ENCODE results near the gene PTTG1.

The PTTG1 gene

DNA sequence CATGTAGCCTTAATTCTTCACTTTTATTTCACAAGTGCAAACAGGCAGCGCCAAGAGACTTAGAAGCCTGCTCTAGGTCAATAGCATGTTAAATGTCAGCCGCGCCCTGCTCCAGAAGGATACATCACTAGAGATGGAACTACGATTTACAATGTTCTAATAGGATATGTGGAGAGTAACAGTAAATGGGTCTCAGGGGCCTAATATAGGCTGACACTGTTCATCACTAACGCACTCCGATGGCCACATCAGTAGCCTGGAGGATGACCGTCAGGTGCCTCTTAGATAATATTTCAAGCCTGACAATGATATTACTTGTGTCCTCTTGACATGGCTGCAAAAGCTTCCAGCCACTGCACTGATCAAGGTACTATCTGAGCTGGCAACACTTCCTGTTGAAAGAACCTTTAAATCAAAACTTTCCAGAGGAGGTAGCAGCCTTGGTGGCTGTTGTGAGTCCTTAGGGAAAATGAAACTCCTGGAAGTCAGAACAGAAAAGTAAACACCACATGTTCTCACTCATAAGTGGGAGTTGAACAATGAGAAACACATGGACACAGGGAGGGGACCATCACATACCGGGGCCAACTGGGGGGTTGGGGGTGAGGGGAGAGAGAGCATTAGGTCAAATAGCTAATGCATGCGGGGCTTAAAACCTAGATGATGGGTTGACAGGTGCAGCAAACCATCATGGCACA lies 35.0 kb downstream of the PTTG1 start:
- no peak for DNase-seq

DNA sequence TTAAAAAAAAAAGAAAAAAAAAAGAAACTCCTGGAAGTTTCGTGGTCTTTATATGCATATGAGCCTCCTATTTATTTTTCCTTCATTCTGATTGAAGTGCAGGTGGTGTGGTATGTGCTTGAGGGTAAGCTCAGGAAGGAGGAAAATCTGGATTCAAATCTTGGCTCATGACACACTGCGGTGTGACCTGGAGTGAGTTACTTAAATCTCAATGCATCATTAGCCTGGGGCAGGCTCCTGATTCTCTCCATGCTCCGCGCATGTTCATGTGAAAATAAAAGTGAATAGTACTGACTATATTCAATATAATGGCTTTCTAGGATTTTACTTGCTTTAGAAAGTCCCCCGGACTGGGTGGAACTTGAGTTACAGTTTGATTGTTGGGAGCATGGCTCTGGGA lies 35.6 kb downstream of the PTTG1 start:
- DNase-seq: no peak

DNA sequence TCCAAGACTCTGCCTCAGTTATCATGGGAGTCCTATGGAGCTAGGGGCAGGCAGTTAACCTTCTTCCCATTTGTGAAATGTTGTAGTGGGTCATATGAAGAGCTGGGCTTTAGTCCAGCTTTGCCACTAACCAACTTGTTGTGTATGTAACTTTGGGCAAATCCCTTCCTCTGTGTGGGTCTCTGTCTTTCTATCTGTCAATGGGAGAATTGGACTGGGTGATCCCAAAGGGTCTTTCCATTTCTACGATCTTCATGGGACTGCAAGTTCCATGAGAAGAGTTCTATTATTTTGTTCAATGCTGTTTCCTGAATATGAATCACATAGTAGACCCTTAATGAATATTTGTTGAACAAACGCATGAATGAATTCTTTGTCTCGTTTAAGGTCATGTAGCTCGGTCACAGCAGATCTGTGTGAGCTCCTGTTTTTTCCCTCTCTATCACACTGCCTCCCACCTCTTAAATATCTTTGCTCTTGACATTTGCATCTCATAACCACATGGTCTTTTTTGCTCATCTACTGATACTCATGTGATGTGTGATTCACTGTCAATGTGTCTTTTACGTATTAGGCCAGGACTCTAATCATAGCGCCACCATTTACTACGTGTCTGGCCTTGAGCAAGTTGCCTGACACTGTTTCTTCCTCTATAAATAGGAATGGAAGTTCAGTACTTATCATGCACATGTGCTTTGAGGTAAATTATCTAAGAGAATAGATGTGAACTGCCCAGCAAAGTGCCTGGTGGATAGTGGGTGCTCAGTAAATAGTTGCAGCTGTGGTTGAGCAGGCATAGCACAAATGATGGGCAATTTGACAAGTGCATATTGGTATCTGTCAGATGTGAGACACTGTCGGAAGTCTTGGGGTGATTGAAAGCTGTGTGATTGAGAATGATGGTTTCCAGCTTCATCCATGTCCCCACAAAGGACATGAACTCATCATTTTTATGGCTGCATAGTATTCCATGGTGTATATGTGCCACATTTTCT lies 37.4 kb downstream of the PTTG1 start:
- DNase-seq: no peak

DNA sequence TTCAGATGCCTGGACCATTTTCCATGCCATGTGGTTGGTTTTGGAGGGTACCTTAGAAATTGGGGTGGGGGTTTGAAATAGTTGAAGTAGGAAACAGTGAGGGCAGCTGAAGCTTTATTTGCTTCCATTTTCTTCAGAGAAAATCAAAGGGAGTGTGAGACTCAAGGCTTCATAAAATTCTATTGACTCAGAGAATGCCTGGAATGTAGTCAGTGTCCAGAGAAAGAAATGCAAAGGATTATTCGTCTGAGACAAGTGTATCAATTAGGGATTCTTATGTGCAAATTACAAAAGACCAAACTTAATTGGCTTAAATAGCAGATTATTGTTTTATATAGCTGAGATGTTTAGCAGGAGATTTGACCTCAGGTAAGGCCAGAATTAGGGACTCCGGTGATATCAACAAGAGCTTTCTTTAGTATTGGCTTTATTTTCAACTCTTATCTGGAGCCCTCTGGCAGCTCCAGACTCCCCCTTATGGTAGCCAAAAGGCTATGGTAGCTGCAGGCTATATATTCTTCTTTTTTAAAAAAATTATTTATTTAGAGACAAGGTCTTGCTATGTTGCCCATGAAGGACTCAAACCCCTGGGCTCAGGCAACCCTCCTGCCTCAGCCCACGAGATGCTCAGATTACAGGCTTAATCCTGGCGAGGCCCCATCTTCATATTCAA lies 38.9 kb downstream of the PTTG1 start:
- DNase-seq: no peak

DNA sequence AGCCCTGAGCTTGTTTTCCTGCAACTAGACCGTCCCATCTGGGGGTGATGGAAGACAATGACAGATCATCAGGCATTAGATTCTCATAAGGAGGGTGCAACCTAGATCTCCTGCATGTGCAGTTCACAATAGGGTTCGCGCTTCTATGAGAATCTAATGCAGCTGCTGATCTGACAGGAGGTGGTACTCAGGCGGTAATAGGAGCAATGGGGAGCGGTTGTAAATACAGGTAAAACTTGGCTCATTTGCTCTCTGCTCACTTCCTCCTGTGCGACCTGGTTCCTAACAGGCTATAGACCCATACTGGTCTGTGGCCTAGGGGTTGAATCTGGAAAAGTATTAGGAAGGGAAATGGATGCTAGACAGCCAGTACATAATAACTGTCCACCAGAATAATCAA lies 39.7 kb downstream of the PTTG1 start:
- no peak for DNase-seq

DNA sequence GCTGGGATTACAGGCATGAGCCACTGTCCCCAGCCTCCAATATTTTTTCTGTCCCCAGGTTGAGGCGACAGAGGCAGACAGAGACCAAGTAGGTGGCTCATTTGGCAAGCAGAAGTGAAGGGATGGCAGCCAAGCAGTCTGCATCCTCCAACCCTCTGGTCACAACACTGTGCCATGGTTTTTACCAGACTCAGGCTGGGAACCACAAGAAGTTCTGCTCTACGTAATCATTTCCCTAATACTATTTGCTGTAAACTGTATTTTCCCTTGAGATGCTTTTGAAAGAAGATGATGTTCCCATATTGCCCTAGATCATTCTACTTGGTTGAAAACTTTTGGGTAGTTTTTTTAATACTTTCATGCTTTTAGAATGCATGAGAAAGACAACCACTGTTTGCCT lies 40.5 kb downstream of the PTTG1 start:
- no peak for DNase-seq

DNA sequence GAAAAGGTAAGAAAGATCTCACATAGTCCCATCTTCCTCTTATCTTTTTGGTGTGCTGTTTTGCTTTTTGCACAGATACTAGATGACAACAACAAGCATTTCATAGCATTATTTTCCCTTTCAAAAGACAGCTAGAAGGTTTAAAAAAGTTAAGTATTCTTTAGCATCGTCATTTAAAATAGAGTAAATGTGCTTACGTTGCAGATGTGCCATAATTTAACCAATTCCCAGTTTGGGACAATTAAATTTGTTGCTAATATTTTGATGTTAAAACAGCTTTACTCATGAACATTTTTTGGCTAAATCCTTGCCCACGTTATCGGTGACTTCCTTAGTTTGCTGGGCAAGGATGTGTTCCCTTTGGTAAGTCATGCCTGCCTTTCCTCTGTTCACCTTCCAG lies 41.6 kb downstream of the PTTG1 start:
- no peak for DNase-seq

DNA sequence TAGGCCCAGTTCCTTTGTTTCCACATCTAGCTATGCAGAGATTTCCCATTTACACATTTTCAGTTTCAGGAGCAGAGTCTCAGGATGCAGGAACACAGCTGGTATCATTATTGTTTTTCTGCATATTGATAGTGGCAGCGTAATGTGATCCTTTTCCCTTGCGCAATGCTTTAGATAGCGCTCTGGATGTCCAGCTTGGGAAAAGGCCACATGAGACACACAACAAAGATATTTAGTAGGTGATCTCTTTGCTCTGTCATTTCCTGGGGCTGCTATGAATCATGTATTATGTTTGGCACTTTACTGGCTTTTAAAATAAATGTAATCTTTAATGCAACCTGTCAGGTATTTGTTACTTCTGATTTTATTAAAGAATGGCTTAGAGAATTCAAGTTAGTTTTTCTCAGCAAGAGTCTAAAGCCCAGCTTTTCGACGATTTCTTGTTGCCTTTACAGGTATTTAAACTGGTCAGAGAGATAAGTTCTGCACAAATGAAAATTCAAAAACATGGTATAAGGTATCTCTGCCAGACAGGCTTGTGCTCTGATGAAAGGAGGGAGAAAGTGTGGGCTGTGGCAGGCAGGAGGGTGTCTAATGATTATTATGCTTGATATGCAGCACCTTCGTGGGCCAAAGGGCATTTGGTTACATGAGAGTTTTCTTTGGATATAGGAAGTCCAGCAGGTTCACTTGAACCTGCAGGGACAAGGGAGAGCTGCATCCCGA lies 42.2 kb downstream of the PTTG1 start:
- peak; percentile 2 for DNase-seq

DNA sequence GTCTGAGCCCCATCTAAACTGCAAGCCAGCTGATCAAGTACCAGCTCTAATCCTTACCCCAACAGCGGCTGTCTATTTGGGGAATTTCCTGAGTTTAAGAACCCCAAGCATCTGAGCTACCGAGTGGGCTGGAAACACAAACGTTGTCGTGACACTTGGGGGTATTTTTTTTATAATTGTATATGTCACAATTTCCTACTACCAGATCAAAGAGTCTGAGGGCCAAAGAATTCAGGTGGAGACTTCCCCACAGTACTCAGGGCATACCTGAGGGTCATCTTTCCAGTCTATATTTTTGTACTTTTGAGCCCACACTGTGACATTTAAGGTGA lies 42.8 kb downstream of the PTTG1 start:
- DNase-seq: no peak

DNA sequence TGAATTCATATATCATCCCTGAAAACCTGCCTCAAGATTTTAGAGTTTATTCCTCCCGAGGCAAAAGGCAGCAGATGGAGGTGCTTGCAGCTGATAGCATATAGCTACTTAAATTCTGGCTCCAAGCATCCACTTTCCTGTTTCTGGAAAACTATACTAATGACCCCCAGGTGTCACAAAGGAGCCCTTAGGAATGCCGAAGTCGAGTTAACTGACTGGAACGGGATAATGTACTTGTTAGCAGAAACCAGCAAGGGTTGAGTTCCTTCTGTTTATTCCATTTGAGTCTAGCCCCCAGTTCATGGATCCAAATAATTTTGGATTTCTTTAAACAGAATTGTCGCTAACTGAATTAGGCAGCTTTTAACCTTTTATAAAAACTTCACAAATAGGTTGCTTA lies 44.5 kb downstream of the PTTG1 start:
- DNase-seq: no peak

DNA sequence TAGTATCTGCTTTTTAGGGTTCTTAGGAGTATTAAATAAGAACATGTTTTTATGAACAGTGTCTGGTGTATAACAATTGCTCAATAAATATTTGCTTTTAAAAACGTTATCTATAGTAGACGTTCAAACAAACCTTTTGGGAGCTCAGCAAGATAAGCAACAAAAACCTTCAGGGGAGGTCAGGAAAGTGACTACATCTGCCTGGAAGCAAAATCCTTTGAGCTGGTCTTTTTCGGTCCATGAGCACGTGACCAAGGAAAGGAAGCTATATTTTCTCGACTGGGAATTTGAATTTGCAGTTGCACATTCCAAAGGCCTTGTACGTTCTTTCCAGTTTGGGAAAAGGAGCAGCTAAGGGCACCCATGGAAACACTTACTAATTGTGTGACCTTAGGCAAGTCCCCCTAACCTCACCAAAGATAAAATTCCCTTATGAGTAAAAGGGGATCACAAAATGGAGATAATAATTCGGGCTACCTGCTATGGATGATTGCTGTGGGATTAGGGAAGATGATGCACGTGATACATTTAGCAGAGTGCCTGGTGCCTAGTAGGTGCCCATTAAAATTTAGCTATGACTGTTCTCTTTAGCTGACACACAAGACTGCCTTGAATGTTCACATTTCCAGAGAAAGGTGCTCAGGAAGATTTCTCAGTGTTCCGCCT lies 45.4 kb downstream of the PTTG1 start:
- DNase-seq: no peak

DNA sequence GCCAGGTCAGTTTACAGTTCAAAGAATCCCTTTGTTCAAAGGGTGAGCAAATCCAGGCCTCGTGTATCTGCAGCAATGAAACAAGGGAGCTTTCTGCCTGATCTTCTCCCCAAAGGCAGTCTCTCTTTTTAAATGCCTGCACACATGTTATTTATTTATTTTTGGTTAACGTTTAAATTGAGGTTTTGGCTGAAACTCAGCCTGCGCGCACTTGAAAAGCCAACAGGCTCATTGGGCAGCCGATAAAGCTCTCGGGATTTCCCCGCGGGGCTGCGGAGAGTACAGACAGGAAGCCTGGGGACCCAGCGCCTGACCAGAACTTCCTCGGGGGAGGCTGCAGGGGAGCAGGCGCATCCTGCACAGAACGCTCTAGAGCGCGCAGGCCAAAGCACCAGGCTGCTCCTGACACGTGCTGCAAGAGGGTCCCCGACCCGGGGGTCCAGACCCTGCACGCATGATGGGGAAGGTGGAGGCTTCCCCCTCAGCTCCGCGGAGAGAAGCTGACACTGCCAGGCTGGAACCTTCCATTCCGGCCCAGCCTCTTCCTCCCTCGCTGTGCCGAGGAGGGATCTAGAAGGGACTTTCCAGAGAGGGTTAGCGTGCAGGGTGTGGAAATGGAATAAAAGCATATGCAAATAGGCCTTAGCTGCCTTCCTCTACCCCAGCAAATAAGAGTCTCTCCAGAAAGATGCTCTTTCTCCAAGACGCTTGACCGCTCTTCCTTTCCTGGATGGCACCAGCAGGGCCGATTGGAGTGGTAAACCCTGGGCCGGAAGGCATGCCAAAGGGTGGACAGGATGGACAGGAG lies 46.1 kb downstream of the PTTG1 start:
- no peak for DNase-seq

DNA sequence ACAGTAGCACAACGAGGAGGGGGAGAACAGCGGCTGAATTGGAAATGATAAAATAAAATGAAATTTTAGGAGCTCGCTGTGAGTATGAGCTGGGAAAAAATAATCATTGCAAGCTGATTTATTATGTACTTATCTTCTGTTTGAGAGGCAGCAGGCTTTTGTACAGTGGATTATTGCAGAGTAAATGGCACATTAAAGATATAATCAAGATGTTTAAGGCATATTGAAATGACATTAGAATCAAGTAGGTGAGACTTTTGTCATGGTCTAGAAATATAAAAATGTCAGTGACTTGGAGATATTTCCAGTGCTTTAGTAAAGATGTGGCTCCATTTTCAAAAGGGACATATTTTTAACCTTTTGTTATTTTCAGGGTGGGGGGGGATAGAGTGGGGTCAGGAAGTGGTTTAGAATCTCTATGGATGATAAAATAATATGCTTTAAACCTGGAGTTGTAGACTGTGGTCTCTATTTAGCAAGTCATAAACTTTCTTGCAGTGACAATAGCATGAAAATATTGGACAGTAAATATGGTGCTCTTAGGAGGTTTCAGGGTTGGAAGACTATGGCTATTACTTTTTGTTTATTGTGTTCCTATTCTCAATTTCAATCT lies 46.8 kb downstream of the PTTG1 start:
- DNase-seq: no peak

DNA sequence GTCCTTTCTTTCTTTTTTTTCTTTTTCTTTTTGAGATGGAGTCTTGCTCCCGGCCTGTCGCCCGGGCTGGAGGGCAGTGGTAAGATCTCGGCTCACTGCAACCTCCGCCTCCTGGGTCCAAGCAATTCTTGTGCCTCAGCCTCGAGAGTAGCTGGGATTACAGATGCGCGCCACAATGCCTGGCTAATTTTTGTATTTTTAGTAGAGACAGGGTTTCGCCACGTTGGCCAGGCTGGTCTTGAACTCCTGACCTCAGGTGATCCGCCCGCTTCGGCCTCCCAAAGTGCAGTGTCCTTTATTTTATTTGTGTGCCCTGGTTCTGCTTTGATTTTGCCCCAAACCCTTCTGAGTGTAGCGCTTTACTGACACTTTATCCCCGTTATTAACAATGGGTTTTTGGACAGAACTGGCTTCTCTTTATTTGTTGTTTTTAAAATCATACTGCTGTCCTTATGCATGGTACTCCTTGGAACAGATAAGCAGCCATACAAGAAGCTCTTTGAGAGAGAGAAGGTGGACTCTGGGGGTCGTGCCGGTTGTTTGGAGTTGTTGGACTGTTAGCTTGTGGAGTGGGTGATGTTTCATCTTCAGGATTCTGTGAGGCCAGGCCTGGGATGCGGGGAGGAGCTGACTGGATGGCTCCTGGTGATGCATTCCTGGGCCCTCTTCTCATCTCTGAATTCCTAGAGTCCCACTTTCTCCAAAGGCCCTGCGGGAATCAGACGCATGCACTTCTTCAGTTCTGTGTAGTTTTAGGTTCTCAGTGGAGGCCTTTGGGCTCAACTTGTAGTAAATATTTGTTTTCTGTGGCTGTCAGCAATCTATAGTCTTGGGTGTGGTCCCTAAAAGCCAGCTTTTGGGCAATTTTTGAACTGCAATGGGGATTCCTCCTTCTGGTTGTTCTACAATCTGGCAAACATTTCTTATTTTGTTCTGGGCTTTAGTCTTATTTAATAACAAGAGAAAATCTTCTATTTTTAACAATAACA lies 47.8 kb downstream of the PTTG1 start:
- DNase-seq: no peak

DNA sequence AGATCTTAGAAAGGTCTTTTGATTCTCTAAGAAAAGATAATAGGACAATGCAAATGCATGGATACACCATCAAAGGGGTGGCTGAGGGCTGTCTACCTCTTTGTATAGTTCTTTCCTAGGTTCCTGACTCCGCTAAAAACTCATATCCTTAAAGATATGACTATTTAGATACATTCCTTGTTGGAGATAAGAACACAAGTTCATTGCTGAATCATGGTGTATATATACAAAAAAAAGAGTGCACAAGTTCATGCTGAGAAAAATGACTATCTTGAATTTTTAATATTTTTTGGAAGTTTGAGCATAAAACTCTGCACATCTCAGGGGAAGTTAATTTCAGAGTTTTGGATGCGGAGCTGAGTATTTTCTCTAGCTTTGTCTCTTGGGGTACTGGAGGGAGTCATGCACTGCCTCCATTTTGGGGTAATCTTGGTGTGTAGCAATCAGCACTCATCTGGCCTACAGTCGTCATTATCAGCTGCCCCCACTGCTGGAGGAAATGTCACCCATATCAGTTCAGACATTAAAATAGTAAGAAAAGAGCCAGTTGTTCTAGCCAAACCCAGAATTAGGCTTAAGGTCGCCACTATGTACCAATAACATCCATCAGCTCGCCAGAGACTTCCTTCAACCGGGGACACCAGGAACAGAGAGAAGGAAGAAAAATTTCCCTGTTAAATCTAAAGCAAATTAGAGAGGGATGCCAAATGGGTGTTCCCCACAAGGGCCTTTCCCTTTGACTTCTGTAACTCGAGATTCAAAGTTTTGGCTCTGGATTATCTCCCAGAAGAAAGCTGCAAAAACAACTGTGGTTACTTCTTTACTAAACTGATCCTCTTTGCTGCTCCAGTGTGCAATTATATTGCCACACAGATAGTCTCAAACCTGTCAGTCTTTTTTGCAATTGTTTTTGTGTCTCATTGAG lies 49.0 kb downstream of the PTTG1 start:
- no peak for DNase-seq

DNA sequence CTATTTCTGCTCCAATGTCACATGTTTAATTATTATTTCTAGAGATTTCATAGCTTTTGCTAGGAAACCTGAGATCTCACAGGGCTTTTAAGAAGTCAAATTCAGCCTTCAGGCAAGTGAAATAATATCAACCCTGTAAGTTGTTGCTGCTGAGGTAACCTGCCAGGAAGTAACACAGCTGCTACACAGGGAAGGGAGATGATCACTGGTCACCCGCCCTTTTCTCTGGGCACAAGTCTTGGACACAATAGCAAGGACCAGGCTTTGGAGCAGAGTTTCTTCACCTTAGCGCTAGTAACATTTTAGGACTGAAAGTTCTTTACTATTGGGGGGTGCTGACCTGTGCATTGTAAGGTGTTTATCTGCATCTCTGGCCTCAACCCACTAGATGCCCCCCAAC lies 50.1 kb downstream of the PTTG1 start:
- DNase-seq: no peak

DNA sequence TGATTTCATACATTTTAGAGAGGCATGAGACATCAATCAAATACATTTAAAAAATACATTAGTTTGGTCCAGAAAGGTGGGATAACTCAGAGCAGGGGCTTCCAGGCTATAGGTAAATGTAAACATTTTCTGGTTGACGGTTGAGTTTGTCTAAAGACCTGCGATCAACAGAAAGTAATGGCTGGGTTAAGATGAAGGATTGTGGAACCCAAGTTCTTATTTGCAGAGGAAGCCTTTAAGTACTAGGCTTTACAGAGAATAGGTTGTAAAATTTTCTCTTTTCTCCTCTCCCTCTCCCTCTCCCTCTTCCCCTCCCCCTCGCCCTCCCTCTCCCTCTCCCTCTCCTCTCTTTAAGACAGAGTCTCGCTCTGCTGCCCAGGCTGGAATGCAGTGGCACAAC lies 50.8 kb downstream of the PTTG1 start:
- DNase-seq: no peak

DNA sequence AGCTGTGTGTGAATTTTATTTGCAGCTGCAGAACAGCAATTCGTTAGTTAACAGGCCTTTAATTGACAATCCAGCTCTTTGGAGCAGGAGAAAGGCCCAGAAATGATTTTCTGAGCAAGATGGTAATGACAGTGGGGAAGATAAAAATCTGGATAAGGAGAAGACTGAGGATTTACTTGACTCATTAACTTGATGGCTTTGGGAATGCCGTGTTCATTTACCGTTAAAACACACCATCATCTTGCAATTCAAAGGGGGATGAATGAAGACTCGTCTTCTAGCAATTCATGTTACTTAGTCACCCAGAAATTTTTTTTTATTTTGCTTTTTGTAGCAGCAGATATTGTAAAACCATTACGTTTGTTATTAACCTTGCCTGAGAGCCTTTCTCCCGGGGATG lies 52.0 kb downstream of the PTTG1 start:
- DNase-seq: no peak

DNA sequence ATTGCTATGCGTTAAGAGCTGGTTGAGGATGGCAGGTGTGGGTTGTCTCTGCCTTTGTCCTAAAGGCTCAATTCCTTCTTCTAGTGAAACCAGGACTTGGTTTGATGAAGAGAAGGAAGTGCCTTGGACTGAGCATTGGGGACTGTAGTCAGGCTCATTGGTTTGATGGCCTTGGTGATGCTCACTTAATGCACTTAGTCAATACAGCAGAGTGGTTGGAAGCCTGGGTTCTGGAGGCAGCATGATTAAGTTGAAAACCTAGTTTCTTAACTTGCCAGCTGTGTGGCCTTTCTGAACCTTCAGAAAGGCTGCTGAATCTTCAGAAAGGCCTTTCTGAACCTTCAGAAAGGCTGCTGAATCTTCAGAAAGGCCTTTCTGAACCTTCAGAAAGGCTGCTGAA lies 52.4 kb downstream of the PTTG1 start:
- DNase-seq: no peak
